ENCODE data around the gene GIPR. TPM values are rescaled to one million over a fixed set of nuclear protein-coding genes. Genes with fewer than 3 reads are reported as not detected.
"Not testable (repeated sequence)": the region's sequence is repeated elsewhere in the genome, so short reads cannot be mapped to it uniquely, and the experiment has no call there.

The GIPR gene
- total RNA-seq, 1 donor from 2014 or later, result not detected

DNA sequence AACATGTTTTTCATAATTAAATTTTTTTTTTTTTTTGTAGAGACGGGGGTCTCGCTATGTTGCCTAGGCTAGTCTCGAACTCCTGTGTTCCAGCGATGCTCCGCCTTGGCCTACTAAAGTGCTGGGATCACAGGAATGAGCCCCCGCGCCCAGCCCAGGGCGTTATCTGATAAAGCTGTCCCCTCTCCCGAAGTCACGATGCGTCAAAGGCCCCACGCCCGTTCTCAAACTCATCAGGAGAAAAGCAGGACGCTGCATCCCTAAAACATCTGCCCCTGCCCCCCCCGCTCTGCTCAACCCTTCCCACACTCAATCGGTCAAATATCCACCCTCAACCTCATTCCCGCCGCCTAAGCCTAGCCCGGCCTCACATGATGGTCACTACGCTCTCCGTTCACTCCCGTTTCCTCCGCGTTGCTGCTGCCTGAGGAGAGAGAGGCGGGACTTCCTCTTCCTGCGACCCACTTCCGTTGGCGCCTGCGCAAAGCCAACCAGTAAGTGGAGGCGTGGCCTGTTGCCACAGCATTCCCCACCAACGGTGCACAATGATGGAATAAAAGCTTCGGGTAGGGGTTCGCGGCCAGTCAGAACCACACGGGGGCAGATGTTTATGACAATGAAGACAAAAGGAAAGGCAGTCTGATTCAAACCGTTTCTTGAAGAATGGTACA lies 23.6 kb downstream of the GIPR start, which contains the start of gene SNRPD2:
TSS of gene SNRPD2 (minus strand) at position 438 of the 671 bp plus-strand sequence. CDS start at position 373, 65 bp downstream.
- DNase-seq, result peak; percentile 94

DNA sequence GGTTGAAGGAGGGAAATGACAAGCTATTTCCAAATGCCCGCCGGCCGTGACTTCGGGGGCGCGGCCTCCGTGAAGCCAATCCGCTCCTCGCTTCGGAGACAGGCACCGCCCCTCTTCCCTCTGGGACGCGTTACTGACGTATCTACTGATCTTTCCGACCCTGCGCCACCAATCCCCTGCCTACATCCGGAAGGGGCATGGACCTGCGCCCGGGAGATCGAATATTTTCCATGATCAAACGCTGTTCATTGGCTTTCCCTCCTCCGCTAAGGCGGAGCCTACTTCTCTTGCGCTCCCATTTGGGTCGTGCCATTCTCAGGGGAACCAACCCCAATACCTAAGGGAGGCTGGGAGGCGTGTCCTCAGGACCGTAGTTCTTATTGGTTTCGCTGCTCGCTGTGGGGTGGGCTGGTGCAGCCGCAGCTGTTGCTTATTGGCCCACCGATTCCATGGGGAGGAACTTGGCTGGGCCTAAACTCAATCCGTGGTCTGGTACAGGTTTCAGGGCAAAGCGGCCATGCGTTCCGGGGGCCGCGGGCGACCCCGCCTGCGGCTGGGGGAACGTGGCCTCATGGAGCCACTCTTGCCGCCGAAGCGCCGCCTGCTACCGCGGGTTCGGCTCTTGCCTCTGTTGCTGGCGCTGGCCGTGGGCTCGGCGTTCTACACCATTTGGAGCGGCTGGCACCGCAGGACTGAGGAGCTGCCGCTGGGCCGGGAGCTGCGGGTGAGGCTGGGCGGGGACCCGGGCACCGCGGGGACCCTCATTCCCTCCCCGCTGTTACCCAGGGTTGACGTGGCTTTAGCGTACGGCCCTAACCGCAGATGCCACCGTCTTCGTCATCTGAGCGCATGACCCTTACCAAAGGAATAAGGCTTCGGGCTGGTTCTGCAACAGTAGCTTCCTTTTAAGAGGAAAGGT lies 24.4 kb downstream of the GIPR start, which contains the start of gene QPCTL:
TSS of gene QPCTL (plus strand) at position 480 of the 919 bp plus-strand sequence. CDS start at position 518, 38 bp downstream.
- peak; percentile 99 for DNase-seq

DNA sequence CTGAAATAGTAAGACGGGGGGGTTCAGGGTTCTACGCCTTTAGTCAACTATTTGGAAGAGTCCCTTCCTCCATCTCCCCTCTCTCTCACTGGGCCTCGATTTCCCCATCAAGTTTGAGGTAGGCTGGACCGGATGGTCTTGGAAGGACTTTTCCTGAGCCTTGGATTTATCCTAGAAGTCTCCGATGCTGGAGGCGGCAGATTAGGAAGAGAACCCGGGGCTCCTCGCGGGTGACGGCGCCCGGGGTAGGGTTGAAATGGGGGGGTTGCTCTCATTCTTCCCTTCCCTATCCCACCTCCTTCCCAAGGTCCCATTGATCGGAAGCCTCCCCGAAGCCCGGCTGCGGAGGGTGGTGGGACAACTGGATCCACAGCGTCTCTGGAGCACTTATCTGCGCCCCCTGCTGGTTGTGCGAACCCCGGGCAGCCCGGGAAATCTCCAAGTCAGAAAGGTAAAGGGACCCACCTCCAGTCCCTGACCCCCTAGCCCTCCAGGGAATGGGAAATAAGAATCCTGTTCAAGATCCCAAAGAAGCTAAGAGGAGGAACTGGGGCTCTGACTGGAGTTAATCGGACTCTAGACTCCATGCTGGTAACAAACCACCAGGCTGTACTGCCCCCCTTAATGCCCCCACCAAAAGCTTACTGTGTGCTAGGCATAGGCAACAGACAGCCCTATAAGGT lies 25.2 kb downstream of the GIPR start:
- DNase-seq, result no peak

DNA sequence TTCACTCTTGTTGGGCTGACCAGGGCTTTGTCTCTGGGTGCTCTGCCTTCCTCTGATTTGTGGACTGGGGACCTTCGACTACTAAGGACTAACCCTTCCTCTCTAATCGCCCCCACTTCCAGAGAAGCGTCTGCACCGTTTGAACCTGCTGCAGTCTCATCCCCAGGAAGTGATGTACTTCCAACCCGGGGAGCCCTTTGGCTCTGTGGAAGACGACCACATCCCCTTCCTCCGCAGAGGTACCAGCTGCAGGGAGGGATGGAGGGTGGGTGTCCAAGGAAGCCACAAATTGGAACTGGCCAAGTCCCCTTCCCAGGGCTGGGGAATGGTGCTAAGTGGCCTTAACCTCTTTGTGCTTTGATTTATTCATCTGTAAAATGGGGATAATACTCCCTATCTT lies 33.7 kb downstream of the GIPR start:
- no peak for DNase-seq

DNA sequence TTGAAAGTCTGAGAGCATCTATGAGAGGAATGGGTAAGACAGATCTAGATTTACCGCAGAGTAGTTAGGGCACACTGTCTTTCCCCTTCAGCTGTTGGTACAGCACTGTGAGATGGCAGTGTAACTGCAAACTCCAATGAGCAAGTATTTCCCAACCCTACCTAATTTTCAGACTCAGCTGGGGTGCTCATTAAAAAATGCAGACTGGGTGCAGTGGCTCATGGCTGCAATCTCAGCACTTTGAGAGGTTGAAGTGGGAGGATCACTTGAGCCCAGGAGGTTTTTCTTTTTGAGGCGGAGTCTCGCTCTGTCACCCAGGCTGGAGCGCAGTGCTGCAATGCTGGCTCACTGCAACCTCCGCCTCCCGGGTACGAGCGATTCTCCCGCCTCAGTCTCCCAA lies 37.1 kb downstream of the GIPR start:
- DNase-seq, result no peak

DNA sequence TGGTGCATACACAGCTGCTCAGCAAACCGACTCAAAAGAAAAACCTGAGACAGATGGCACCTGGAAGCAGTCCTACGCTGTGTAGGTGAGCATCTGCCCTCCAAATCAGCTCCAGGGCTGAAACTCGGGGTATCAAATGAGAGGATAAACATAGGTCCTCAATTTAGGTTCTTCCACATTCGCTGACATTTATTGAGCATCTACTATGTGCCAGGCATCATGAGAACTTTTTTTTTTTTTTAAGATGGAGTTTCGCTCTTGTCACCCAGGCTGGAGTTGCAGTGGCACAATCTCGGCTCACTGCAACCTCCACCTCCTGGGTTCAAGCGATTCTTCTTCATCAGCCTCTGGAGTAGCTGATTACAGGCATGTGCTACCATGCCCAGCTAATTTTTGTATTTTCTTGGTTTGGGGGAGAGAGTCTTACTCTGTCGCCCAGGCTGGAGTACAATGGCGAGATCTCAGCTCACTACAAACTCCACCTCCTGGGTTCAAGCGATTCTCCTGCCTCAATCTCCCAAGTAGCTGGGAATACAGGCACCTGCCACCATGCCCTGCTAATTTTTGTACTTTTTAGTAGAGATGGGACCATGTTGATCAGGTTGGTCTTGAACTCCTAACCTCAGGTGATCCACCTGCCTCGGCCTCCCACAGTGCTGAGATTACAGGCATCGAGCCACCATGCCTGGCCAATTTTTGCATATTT lies 37.8 kb downstream of the GIPR start:
- no peak for DNase-seq

DNA sequence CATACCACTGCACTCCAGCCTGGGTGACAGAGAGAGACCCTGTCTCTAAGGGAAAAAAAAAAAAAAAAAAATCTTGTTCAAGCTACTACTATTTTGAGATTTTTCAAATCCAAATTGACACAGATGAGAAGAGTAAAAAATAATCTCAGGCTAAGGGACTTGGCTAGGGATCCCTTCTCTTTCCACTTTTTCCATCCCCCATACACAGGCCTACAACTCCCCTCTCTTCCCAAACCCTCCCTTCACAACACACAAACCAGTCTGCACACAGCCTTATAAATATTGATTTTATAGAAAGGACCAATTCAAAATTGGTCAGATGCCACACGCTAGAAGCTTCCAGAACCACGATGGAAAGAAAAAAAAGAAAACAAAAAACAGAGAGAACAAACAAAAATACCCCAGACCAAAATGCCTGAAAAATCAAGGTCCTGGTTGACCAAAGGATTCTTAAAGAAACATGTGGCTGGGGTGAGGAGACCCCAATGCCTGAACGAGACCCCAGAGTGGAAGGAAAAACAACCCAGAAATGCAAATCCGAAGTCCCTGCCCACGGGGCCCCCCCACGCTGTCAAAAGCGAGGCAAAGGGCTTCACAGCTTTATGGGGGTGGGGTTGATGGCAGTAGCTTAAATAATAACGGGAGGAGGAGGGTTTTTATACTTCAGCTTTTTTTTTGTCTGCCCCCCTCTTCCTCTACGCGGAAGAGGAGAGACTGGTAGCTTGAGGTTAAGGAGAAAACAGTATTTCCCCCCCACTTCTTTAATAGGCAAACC lies 42.5 kb downstream of the GIPR start:
- no peak for DNase-seq

DNA sequence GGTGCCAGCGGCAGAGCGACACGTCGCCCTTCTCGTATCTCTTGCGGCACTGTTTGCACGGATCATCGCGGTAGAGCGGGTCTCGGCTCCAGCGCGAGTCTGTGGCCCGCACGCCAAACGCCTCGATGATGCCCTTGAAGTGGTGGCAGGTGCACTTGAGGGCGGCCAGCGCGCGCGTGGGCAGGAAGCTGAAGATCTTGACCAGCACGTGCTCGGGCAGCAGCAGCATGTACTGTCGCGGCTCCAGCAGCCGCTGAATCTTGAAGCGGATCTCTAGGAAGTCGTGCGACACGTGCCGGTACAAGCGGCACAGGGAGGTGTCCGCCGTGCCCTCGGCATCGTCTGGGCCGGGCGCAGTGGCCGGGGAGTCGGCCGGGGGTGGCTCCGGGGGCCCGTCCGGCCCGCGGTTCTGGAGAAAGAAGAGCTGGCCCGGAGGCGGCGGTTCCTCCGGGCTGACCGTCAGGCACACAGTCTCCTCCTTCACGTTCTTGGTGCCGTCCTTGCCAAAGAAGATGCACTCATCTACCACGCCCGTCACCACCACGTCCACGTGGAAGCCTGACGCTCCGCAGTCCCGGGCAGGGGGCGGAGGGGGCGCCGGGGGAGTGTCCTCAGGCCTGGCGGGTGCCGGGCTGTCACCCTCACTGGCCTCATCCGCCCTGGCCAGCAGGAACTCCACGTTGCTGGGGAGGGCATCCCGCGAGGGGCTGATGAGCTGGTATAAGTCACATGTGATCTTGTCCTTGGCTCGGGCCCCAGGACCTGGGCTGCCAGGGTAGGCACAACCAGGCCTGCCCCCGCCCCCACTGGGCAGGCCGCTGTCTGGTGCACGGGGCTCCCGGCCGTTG lies 44.1 kb downstream of the GIPR start:
- DNase-seq, result no peak

DNA sequence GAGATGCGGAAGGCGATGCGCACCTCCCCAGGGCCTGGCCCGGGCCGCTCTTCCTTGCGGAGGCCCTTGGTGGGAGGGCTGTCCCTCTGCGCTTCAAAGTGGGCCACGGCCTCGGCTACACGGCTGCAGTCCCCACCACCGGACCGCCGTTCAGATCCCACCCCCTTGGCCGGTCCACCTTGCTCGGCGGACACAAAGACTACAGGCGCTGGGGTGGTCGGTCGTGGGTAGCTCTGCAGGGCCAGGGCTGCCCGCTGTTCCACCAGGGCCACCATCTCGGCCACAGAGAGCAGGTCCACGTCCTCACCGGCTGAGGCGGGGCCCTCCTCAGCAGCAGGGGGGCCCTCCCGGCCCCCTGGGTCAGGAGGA lies 44.7 kb downstream of the GIPR start:
- DNase-seq, result no peak

DNA sequence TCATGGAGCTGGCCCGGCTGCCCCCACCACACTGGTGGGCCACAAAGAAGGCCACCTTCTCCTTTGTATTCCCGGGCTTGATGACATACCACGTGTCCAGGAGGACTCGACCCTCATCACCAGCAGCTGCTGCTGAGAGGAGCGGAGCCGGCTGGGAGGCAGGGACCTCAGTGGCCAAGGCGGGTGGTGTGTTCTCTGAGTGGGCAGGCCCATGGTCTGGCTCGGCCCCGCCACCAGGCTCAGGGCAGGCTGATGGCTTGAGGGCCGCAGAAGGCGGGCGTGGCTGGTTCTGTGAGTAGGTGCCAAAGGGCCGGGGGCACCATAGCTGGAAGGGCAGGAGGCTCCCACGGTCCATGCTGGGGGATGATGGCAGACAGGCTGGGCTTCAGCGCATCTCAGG lies 45.1 kb downstream of the GIPR start:
- DNase-seq, result no peak

DNA sequence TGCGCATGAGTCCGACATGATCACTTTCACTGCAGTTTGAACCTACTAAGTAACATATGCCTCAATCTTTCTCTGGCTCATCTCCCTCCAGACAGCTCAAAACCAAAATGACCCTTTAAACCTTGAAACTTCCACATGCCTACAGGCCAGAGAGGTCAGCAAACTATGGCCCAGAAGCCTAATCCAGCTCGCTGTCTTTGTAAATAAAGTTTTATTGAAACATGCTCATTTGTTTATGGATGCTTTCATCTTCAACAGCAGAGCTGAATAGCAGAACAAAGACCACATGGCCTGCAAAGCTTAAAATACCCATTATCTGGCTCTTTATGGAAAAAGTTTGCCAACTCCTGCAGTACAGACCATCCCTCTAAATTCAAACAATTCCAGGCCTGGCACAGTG lies 47.1 kb downstream of the GIPR start:
- DNase-seq, result no peak

DNA sequence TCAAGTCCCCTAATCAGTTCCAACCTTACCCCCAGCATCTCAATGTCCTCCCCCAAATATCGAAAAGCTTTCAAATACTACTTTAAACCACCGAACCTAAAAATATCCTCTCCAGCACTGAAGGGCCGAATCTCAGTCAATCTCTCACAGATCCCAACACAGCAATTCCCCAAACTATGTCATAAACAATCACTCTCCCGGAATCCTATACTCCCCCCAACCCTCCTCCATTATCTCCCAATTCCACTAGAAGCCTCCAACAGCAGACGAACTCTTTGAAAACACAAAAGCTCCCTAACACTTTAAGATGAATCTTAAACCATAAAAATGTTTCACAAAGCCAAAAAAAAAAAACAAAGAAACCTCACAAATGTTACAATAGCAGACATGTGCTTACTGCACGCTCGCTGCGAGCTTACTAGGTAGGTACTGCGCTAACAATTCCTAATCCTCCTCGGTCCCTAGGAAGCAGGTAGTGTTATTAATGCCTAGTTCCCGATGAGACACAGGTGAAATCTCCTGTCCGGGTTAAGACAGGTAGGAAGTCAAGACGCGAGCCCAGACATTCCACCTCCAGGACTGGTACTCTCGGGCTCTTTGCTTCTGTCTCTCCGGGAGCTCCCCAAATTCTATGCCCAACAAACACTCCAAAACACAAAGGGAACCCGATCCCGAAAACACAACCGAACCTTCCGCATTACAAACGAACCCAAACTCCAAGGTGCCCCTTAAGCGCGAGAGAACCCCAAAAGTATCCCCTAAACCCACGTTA lies 48.5 kb downstream of the GIPR start:
- no peak for DNase-seq

DNA sequence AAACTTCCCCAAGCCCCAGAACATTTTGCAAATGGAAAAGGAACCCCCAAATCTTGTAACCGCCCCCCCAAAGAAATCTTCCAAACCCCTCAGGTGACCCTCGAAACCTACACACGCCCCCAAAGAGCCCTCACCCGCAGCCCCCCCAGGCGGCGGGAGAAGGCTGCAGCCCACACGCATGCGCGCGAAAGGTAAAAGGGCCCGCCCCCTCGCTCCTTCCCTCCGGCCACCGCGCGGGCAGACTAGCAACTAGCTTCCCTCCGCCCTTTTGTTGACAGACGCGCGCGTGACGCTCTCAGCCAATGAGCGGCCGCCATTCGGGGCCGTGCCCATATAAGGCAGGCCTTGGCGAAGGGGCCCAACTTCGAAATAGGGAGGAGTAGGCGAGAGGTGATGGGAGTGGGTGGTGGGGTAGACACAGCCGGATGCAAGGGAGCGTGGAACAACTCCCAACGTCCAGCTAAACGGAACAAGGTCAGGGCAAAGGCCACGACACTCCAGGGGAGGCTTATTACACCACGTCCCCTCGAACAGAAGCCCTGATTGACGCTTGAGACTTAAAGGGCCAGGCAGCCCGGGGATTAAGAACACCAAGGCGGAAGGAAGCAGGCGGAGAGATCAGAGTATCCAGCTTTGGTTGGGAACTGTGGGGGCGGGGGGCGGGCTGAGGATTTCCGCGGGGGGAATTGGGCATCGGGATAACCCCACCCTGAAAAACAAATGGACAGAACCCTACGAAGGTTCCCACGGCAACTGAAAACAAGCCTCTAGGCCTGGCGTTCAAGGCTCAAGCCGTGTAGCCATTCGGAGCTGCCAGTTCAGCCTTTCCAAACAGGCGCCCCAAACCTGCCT lies 49.3 kb downstream of the GIPR start:
- DNase-seq, result peak; percentile 99

DNA sequence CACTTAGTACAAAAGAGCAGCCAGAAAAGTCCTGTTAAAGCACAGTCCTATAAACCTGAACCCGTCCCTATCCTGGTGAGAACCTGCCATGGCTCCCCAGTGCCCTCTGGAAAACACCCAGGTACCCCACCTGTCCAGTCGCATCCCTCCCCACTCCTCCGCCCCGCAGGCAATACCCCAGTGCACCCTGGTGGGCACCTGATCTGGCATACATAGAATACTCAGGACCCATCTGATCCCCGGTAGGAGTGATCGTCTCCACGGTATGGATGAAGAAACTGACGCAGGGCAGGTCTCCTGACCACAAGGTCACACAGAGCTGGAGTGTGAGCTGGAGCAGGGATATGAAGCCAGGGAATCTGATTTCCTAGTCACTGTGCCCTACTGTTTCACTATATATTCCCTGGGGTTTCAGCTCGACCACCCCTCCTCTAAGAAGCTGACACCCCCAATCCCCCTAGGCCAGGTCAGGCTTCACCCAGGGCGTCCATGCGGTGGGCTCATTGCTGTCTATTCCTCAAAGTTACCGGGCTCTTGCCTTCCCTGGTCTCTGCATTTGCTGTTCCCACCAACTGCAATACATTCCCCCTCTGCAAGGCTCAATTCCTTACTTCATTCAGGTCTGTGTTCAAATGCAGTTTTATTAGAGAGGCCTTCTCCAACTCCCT lies 50.1 kb downstream of the GIPR start:
- DNase-seq, result no peak

DNA sequence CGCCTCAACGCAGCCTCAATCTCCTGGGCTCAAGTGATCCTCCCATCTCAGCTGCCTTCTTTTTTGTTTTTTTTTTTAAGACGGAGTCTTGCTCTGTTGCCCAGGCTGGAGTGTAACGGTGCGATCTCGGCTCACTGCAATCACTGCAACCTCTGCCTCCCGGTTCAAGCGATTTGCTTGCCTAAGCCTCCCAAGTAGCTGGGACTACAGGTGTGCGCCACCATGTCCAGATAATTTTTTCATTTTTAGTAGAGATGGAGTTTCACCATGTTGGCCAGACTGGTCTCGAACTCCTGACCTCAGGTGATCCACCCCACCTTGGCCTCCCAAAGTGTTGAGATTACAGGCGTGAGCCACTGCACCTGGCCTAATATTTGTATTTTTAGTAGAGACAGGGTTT lies 52.0 kb downstream of the GIPR start:
- not testable (repeated sequence) for DNase-seq

DNA sequence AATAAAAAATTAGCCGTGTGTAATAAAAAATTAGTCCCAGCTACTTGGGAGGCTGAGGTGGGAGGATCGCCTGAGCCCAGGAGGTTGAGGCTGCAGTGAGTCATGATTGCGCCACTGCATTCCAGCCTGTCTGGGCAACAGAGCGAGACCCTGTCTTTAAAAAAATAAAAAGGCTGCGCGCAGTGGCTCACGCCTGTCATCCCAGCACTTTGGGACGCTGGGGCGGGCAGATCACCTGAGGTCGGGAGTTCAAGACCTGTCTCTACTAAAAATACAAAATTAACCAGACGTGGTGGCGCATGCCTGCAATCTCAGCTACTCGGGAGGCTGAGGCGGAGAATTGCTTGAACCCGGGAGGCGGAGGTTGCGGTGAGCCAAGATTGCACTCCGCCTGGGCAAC lies 60.7 kb downstream of the GIPR start:
- not testable (repeated sequence) for DNase-seq

DNA sequence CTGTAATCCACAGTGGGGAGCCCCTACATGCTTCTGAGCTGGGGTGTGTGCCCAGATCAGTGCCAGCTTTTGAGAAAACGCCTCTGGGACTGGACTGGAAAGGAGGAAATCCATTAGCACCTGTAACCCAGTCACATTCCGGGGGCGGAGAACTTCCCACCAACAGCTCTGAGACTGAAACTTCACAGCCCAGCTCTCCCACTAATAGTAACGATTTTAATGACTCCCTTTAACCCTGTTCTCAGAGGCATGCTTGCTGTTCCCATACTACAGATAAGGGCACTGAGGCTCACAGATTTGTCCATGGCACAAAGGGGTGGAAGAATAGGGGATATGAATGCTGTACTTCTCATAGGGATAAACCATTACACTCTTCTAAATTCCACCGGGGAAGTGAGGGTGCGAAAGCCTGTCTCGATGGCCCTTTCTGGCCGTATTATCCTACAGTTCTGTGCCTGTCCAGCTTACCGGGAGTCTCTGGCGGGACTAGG lies 61.8 kb downstream of the GIPR start:
- no peak for DNase-seq

Data from occipital lobe (tissue), 2 donors.